IMR-90 (cell line): ENCODE results near the gene NET1. TPM values are rescaled to one million over a fixed set of nuclear protein-coding genes. Genes with fewer than 3 reads are reported as not detected.

Source experiments
- ATAC-seq: fragments of 200-7000 bp; cut with Tn5 transposase; 2 replicates; pipeline ENCODE4 v1.9.1; 2020; ENCODE audit warnings: low read depth, mild to moderate bottlenecking, moderate library complexity
- BruUV-seq: library from RNA; stranded (reverse); fragments of 400-500 nt; replicated peaks from 2 replicates; lab custom pipeline; 2021; lab: Mats Ljungman, UMichigan
- CTCF ChIA-PET: fragments of 300-600 bp; formaldehyde crosslinking; extraction: SDS; loops from one replicate; lab custom pipeline; 2021; ENCODE audit warnings: antibody characterized with exemption; lab: Yijun Ruan, JAX
- POLR2A ChIA-PET: fragments of 300-600 bp; sonication (Branson Sonifier 250); formaldehyde crosslinking; loops from one replicate; lab custom pipeline; 2022; ENCODE audit warnings: antibody characterized with exemption; ENCODE audit not compliant: unreplicated experiment; lab: Charles Lee
- DNase-seq: peaks from one replicate; pipeline ENCODE4 v3.0.0; 2013
- H2AFZ ChIP-seq: replicated peaks from 2 replicates; pipeline ENCODE3; 2013; ENCODE audit warnings: low read length, mild to moderate bottlenecking; ENCODE audit not compliant: poor library complexity
- H2AK5ac ChIP-seq: 2 replicates; pipeline ENCODE4 v1.6.1; 2013; ENCODE audit warnings: low read depth, low read length, inconsistent platforms
- H2AK9ac ChIP-seq: replicated peaks from 2 replicates; pipeline ENCODE3; 2013; ENCODE audit warnings: mild to moderate bottlenecking, low read depth, low read length, moderate library complexity; ENCODE audit not compliant: poor library complexity
- H2BK120ac ChIP-seq: 2 replicates; pipeline ENCODE4 v1.6.1; 2013; ENCODE audit warnings: low read depth, low read length, inconsistent platforms
- H2BK15ac ChIP-seq: 3 replicates; pipeline ENCODE4 v1.6.1; 2013; ENCODE audit warnings: low read depth, low read length, inconsistent platforms
- H2BK20ac ChIP-seq: 2 replicates; pipeline ENCODE4 v1.6.1; 2013; ENCODE audit warnings: low read depth, mild to moderate bottlenecking, inconsistent platforms, low read length, moderate library complexity
- H2BK5ac ChIP-seq: 2 replicates; pipeline ENCODE4 v1.6.1; 2013; ENCODE audit warnings: mild to moderate bottlenecking, low read depth, low read length, inconsistent platforms; ENCODE audit not compliant: poor library complexity, severe bottlenecking
- H3K14ac ChIP-seq: replicated peaks from 2 replicates; pipeline ENCODE4 v1.6.1; 2013; ENCODE audit warnings: low read depth, low read length, inconsistent platforms
- H3K18ac ChIP-seq: 2 replicates; pipeline ENCODE4 v1.6.1; 2013; ENCODE audit warnings: low read depth, low read length, control low read depth
- H3K23ac ChIP-seq: 2 replicates; pipeline ENCODE4 v1.6.1; 2013; ENCODE audit warnings: low read depth, low read length, inconsistent platforms
- H3K27ac ChIP-seq: 2 replicates; pipeline ENCODE4 v1.5.1; 2013; ENCODE audit warnings: mild to moderate bottlenecking, control low read depth, low read length; ENCODE audit not compliant: insufficient read depth
- H3K27me3 ChIP-seq: 2 replicates; pipeline ENCODE4 v1.6.1; 2013; ENCODE audit warnings: low read length; ENCODE audit not compliant: control insufficient read depth, insufficient read depth
- H3K36me3 ChIP-seq: 2 replicates; pipeline ENCODE4 v1.6.1; 2013; ENCODE audit warnings: low read length, mixed read lengths; ENCODE audit not compliant: control insufficient read depth, insufficient read depth
- H3K4ac ChIP-seq: 2 replicates; pipeline ENCODE4 v1.6.1; 2013; ENCODE audit warnings: low read depth, low read length, inconsistent platforms
- H3K4me1 ChIP-seq: 2 replicates; pipeline ENCODE4 v1.6.1; 2013; ENCODE audit warnings: low read length, mixed read lengths; ENCODE audit not compliant: control insufficient read depth, insufficient read depth
- H3K4me2 ChIP-seq: 2 replicates; pipeline ENCODE4 v1.6.1; 2013; ENCODE audit warnings: low read depth, mild to moderate bottlenecking, control low read depth, low read length, moderate library complexity
- H3K4me3 ChIP-seq: 2 replicates; pipeline ENCODE4 v1.5.1; 2013; ENCODE audit warnings: low read depth, mild to moderate bottlenecking, control low read depth, low read length, moderate library complexity; ENCODE audit not compliant: insufficient read depth
- H3K56ac ChIP-seq: 2 replicates; pipeline ENCODE4 v1.6.1; 2013; ENCODE audit warnings: low read length, inconsistent platforms; ENCODE audit not compliant: insufficient read depth; ENCODE audit errors: extremely low read depth
- H3K79me1 ChIP-seq, 2 experiments: 2 replicates each; pipeline ENCODE4 v1.6.1; 2013; ENCODE audit warnings: low read length in 2 of 2, inconsistent platforms in 1 of 2, low read depth in 1 of 2
- H3K9ac ChIP-seq: 2 replicates; pipeline ENCODE4 v1.6.1; 2013; ENCODE audit warnings: low read depth, low read length, control low read depth
- H3K9me1 ChIP-seq: 2 replicates; pipeline ENCODE4 v1.6.1; 2013; ENCODE audit warnings: low read length, inconsistent platforms; ENCODE audit not compliant: insufficient read depth
- H3K9me3 ChIP-seq: 2 replicates; pipeline ENCODE4 v1.6.1; 2013; ENCODE audit warnings: low read length; ENCODE audit not compliant: control insufficient read depth, insufficient read depth
- H4K20me1 ChIP-seq: 2 replicates; pipeline ENCODE4 v1.6.1; 2013; ENCODE audit warnings: low read length, inconsistent platforms; ENCODE audit not compliant: insufficient read depth
- H4K5ac ChIP-seq: 2 replicates; pipeline ENCODE4 v1.6.1; 2013; ENCODE audit warnings: mild to moderate bottlenecking, low read depth, low read length, control low read depth
- H4K8ac ChIP-seq, 2 experiments: 2 replicates each; pipeline ENCODE4 v1.6.1; 2013; ENCODE audit warnings: low read depth in 2 of 2, low read length in 2 of 2, control low read depth in 1 of 2, inconsistent platforms in 1 of 2
- H4K91ac ChIP-seq: 2 replicates; pipeline ENCODE4 v1.6.1; 2013; ENCODE audit warnings: low read depth, low read length, inconsistent platforms; ENCODE audit not compliant: insufficient read depth
- BHLHE40 ChIP-seq: fragments of 150-350 bp; IDR thresholded peaks from 2 replicates; pipeline ENCODE4 v1.6.1; 2016; ENCODE audit warnings: mild to moderate bottlenecking, low read depth, low read length
- CEBPB ChIP-seq: IDR thresholded peaks from 2 replicates; pipeline ENCODE4 v1.6.1; 2012; ENCODE audit warnings: low read depth, low read length, improper control_type of control experiment
- CHD1 ChIP-seq: IDR thresholded peaks from 2 replicates; pipeline ENCODE4 v1.6.1; 2012; ENCODE audit warnings: low read depth, low read length, improper control_type of control experiment
- FOS ChIP-seq: fragments of 150-350 bp; IDR thresholded peaks from 2 replicates; pipeline ENCODE4 v1.6.1; 2016; ENCODE audit warnings: low read depth, low read length
- MAFK ChIP-seq: IDR thresholded peaks from 2 replicates; pipeline ENCODE4 v1.6.1; 2012; ENCODE audit warnings: low read depth, low read length, improper control_type of control experiment
- MAZ ChIP-seq: IDR thresholded peaks from 2 replicates; pipeline ENCODE4 v1.6.1; 2012; ENCODE audit warnings: low read depth, mild to moderate bottlenecking, low read length, improper control_type of control experiment, moderate library complexity, borderline replicate concordance
- MXI1 ChIP-seq: IDR thresholded peaks from 2 replicates; pipeline ENCODE4 v1.6.1; 2012; ENCODE audit warnings: low read depth, mild to moderate bottlenecking, low read length, moderate library complexity, borderline replicate concordance
- NFE2L2 ChIP-seq: fragments of 150-350 bp; IDR thresholded peaks from 2 replicates; pipeline ENCODE4 v1.6.1; 2016; ENCODE audit warnings: low read depth, mild to moderate bottlenecking, low read length
- POLR2A ChIP-seq: IDR thresholded peaks from 2 replicates; pipeline ENCODE4 v1.6.1; 2012; ENCODE audit warnings: mild to moderate bottlenecking, low read depth, low read length
- RAD21 ChIP-seq: IDR thresholded peaks from 2 replicates; pipeline ENCODE4 v1.6.1; 2012; ENCODE audit warnings: low read length, improper control_type of control experiment
- RCOR1 ChIP-seq: IDR thresholded peaks from 2 replicates; pipeline ENCODE4 v1.6.1; 2012; ENCODE audit warnings: mild to moderate bottlenecking, low read length, improper control_type of control experiment; ENCODE audit not compliant: insufficient replicate concordance
- RFX5 ChIP-seq: IDR thresholded peaks from 2 replicates; pipeline ENCODE4 v1.8.0; 2012; ENCODE audit warnings: low read depth, mild to moderate bottlenecking, low read length, moderate library complexity
- SMC3 ChIP-seq: fragments of 150-350 bp; IDR thresholded peaks from 2 replicates; pipeline ENCODE4 v1.6.1; 2016; ENCODE audit warnings: low read depth, mild to moderate bottlenecking, antibody characterized with exemption, low read length, moderate library complexity
- WGBS, 2 experiments: methylation state at CpG; one replicate each; pipeline versions ENCODE4 v1.1.5 to v1.1.7; 2013; ENCODE audit warnings: missing lambda C conversion rate in 2 of 2; ENCODE audit not compliant: insufficient read length in 1 of 2; ENCODE audit errors: extremely low coverage in 2 of 2; 5-methylcytosine and 5-hydroxymethylcytosine counted together
- dilution Hi-C: fragments of 300-500 bp; cut with HindIII; formaldehyde crosslinking; loops from one replicate; pipeline ENCODE4 v1.14.3; 2018; ENCODE audit warnings: low sequenced_read_pairs; ENCODE audit not compliant: unreplicated experiment
- in situ Hi-C: fragments of 300-500 bp; cut with MboI; formaldehyde crosslinking; loops from 3 replicates; pipeline ENCODE4 v1.14.3; 2019; ENCODE audit warnings: low sequenced_read_pairs, inconsistent platforms, mixed read lengths
- intact Hi-C: fragments of 100-400 bp; cut with micrococcal nuclease; formaldehyde crosslinking; loops from 2 replicates; pipeline ENCODE4 v1.10.0; 2022
- polyA plus RNA-seq, 3 experiments: library from polyadenylated mRNA; depleted of rRNA; stranded (reverse); fragments of >200 nt; gene quantifications; 2 replicates each; pipeline ENCODE4 v1.2.3, GENCODE V29; 2012; ENCODE audit warnings: low replicate concordance in 1 of 3
- total RNA-seq: library from RNA; depleted of rRNA; stranded (reverse); fragments of >200 nt; gene quantifications from 2 replicates; pipeline ENCODE4 v1.2.3, GENCODE V29; 2012
- TF ChIP-seq, protein P1 (sequence below): fragments of 150-350 bp; IDR thresholded peaks from 2 replicates; pipeline ENCODE4 v1.6.1; 2017; ENCODE audit warnings: mild to moderate bottlenecking, antibody characterized with exemption, low read length, low read depth
- TF ChIP-seq, protein P2 (sequence below): conservative IDR thresholded peaks from 2 replicates; pipeline ENCODE4 v1.5.1; 2012; ENCODE audit warnings: mild to moderate bottlenecking, low read depth, low read length, improper control_type of control experiment
- TF ChIP-seq, protein P3 (sequence below): fragments of 150-350 bp; IDR thresholded peaks from 2 replicates; pipeline ENCODE4 v1.6.1; 2016; ENCODE audit warnings: low read depth, mild to moderate bottlenecking, low read length, moderate library complexity, borderline replicate concordance

The NET1 gene
- total and polyA plus RNA-seq, 2 of the 4 experiments (the other 2 are of a cell fraction): 20.0 to 54.7 TPM

DNA sequence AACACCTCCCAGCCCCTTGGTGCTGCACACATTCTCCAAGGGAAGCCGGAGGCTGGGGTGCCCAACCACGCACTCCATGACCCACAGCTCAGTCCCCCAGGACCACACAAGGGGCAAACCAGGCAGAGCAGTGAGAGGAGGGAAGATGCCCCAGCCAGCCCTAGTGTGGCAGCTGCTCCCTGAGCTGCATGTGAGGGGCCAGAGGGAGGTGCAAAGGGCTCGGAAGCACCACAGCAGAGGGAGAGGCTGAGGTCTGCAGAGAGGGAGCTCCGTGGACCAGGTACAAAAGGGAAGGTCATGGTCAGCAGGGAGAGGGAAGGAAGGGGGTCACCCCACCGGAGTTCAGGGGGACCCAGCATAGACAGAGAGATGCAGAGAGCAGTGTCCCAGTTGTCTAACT lies 88.6 kb downstream of the NET1 start:
- no peak overlapping the region for H3K23ac ChIP-seq
- H3K14ac ChIP-seq: no peak overlapping the region
- no TSS peak for BruUV-seq
- POLR2A ChIA-PET: no interaction called here
- no peaks in the 10 kb centered on the region for H4K20me1 ChIP-seq
- H2BK20ac ChIP-seq: no peak overlapping the region
- CTCF ChIA-PET: interaction anchor here (1.8 kb wide), 1 partner anchor 20 kb away, joined by 4 read pairs; no protein-coding TSS in a partner anchor
- no peak overlapping the region for H2BK5ac ChIP-seq
- no peak overlapping the region for H2BK120ac ChIP-seq
- no peak overlapping the region for H3K9ac ChIP-seq
- H3K4me3 ChIP-seq: no peak overlapping the region
- H3K4ac ChIP-seq: no peak overlapping the region
- no peaks in the 10 kb centered on the region for H3K9me3 ChIP-seq
- no peaks in the 10 kb centered on the region for H3K79me1 ChIP-seq
- 80% methylated on average over 1 of the region's 5 CpGs; no CpG with 5 or more reads in 1 of the 2 experiments for WGBS, 2 experiments
- H3K27me3 ChIP-seq: peaks cover 50% of the 10 kb centered on the region
- dilution Hi-C loops: no loop called here
- TF ChIP-seq CEBPB (no peak), RAD21 (no peak), MXI1 (no peak), POLR2A (no peak), CHD1 (no peak), FOS (no peak), MAZ (no peak), SMC3 (no peak), RCOR1 (no peak), RFX5 (no peak), NFE2L2 (no peak), MAFK (no peak), BHLHE40 (no peak)
- TF ChIP-seq, protein P1, sequence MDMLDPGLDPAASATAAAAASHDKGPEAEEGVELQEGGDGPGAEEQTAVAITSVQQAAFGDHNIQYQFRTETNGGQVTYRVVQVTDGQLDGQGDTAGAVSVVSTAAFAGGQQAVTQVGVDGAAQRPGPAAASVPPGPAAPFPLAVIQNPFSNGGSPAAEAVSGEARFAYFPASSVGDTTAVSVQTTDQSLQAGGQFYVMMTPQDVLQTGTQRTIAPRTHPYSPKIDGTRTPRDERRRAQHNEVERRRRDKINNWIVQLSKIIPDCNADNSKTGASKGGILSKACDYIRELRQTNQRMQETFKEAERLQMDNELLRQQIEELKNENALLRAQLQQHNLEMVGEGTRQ: no peak
- TF ChIP-seq, protein P2, sequence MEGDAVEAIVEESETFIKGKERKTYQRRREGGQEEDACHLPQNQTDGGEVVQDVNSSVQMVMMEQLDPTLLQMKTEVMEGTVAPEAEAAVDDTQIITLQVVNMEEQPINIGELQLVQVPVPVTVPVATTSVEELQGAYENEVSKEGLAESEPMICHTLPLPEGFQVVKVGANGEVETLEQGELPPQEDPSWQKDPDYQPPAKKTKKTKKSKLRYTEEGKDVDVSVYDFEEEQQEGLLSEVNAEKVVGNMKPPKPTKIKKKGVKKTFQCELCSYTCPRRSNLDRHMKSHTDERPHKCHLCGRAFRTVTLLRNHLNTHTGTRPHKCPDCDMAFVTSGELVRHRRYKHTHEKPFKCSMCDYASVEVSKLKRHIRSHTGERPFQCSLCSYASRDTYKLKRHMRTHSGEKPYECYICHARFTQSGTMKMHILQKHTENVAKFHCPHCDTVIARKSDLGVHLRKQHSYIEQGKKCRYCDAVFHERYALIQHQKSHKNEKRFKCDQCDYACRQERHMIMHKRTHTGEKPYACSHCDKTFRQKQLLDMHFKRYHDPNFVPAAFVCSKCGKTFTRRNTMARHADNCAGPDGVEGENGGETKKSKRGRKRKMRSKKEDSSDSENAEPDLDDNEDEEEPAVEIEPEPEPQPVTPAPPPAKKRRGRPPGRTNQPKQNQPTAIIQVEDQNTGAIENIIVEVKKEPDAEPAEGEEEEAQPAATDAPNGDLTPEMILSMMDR: no peak
- TF ChIP-seq, protein P3, sequence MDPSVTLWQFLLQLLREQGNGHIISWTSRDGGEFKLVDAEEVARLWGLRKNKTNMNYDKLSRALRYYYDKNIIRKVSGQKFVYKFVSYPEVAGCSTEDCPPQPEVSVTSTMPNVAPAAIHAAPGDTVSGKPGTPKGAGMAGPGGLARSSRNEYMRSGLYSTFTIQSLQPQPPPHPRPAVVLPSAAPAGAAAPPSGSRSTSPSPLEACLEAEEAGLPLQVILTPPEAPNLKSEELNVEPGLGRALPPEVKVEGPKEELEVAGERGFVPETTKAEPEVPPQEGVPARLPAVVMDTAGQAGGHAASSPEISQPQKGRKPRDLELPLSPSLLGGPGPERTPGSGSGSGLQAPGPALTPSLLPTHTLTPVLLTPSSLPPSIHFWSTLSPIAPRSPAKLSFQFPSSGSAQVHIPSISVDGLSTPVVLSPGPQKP: no peak
- H3K4me2 ChIP-seq: no peak overlapping the region
- no peak overlapping the region for H2AK5ac ChIP-seq
- no peak overlapping the region for H4K8ac ChIP-seq
- ATAC-seq (no peak), DNase-seq (no peak)
- no peak overlapping the region for H3K56ac ChIP-seq
- H3K9me1 ChIP-seq: peaks cover 13% of the 10 kb centered on the region; the same call in 1 of the 2 replicates
- no peaks in the 10 kb centered on the region for H3K36me3 ChIP-seq
- no peak overlapping the region for H4K5ac ChIP-seq
- no peak overlapping the region for H3K18ac ChIP-seq
- intact Hi-C loops: no loop called here
- no peak overlapping the region for H4K91ac ChIP-seq
- H2BK15ac ChIP-seq: no peak overlapping the region
- in situ Hi-C loops: no loop called here
- no peak overlapping the region for H3K27ac ChIP-seq
- no peak overlapping the region for H2AFZ ChIP-seq
- H3K4me1 ChIP-seq: no peaks in the 10 kb centered on the region
- H2AK9ac ChIP-seq: no peak overlapping the region
